NB4 (cell line): ENCODE measurements around the gene NDUFB6.
A peak's percentile ranks its signal among the peaks of the same experiment; 100 is the strongest.

ENCODE experiments used
- CTCF ChIP-seq: IDR thresholded peaks from one replicate; pipeline ENCODE4 v1.5.1; 2012; ENCODE audit warnings: low read depth, low read length
- POLR2A ChIP-seq: IDR thresholded peaks from 2 replicates; pipeline ENCODE4 v1.6.1; 2011; ENCODE audit warnings: mild to moderate bottlenecking; ENCODE audit not compliant: insufficient read length; ENCODE audit errors: extremely low read depth

GRCh38 chr9:32571969-32572899 is 725 bp downstream of the NDUFB6 start:
- peak; percentile 98 for TF ChIP-seq CTCF
- TF ChIP-seq POLR2A, result no peak
